CD4-positive, alpha-beta T cell treated with Interleukin-21 for 1 hour (primary cell): ENCODE measurements around the gene LPP.
"Not testable (repeated sequence)": the region's sequence is repeated elsewhere in the genome, so short reads cannot be mapped to it uniquely, and the experiment has no call there.

ENCODE experiments used
- DNase-seq: peaks from one replicate; pipeline ENCODE4 v3.0.0-alpha.2; 2020

The LPP gene

GRCh38 chr3:188154014-188154808, at the start of gene LPP:
Gene LPP, plus strand, starts transcription at chr3:188154157. Its CDS starts 251,964 bp downstream, at chr3:188406121.
- DNase-seq = peak; percentile 88

- no peak for DNase-seq
These were observed 48.0 kb upstream of the LPP start for GRCh38 chr3:188106006-188106405.

- no peak for DNase-seq
These were observed 47.5 kb upstream of the LPP start for GRCh38 chr3:188106454-188106853.

GRCh38 chr3:188106887-188107830, 46.8 kb upstream of the LPP start:
- DNase-seq = no peak

GRCh38 chr3:188108703-188109412, 45.1 kb upstream of the LPP start:
- DNase-seq = no peak

GRCh38 chr3:188111002-188111584, 42.9 kb upstream of the LPP start:
- DNase-seq = no peak

- DNase-seq = no peak
These were observed 40.2 kb upstream of the LPP start for GRCh38 chr3:188113756-188114155.

GRCh38 chr3:188119846-188120245, 34.1 kb upstream of the LPP start:
- DNase-seq = no peak

GRCh38 chr3:188122571-188123169, 31.3 kb upstream of the LPP start:
- no peak for DNase-seq

GRCh38 chr3:188123170-188123905, 30.6 kb upstream of the LPP start:
- DNase-seq = no peak

GRCh38 chr3:188124184-188124583, 29.8 kb upstream of the LPP start:
- no peak for DNase-seq

GRCh38 chr3:188125076-188125475, 28.9 kb upstream of the LPP start:
- DNase-seq = no peak

- no peak for DNase-seq
These were observed 27.7 kb upstream of the LPP start for GRCh38 chr3:188126276-188126675.

GRCh38 chr3:188126934-188127333, 27.0 kb upstream of the LPP start:
- DNase-seq = no peak

GRCh38 chr3:188128905-188129304, 25.1 kb upstream of the LPP start:
- no peak for DNase-seq

- not testable (repeated sequence) for DNase-seq
These were observed 22.9 kb upstream of the LPP start for GRCh38 chr3:188131023-188131422.

GRCh38 chr3:188133219-188133618, 20.7 kb upstream of the LPP start:
- no peak for DNase-seq

- DNase-seq = no peak
These were observed 20.3 kb upstream of the LPP start for GRCh38 chr3:188133646-188134045.

GRCh38 chr3:188134079-188134478, 19.9 kb upstream of the LPP start:
- DNase-seq = no peak

GRCh38 chr3:188134856-188135255, 19.1 kb upstream of the LPP start:
- DNase-seq = no peak

- no peak for DNase-seq
These were observed 18.7 kb upstream of the LPP start for GRCh38 chr3:188135271-188135670.

- DNase-seq = no peak
These were observed 16.9 kb upstream of the LPP start for GRCh38 chr3:188137051-188137450.
